K562 (cell line): ENCODE data around the gene SEC24C. TPM values are rescaled to one million over a fixed set of nuclear protein-coding genes. Genes with fewer than 3 reads are reported as not detected.
A peak's percentile ranks its signal among the peaks of the same experiment; 100 is the strongest.

Source experiments
- ATAC-seq: fragments of 200-7000 bp; cut with Tn5 transposase; 3 replicates; pipeline ENCODE4 v1.9.1; 2020; ENCODE audit warnings: moderate library complexity
- BruUV-seq: library from RNA; stranded (reverse); fragments of 400-500 nt; replicated peaks from 2 replicates; lab custom pipeline; 2021; lab: Mats Ljungman, UMichigan
- CTCF ChIA-PET: fragments of 300-600 bp; formaldehyde crosslinking; extraction: SDS; loops from one replicate; lab custom pipeline; 2021; ENCODE audit warnings: low intra/inter-chr PET ratio; lab: Yijun Ruan, JAX
- POLR2A ChIA-PET: fragments of 300-600, 350-650 bp; sonication (Branson Sonifier 250); formaldehyde crosslinking; extraction: SDS; loops from one replicate; lab custom pipeline; 2021; ENCODE audit warnings: antibody characterized with exemption, inconsistent platforms; lab: Yijun Ruan, JAX
- DNase-seq, 4 experiments: peaks; one replicate each; pipeline versions ENCODE4 v3.0.0 to v3.0.0-alpha.2; 2011 to 2018; ENCODE audit warnings: low spot score in 3 of 4, mixed read lengths in 3 of 4; ENCODE audit errors: extremely low read depth in 1 of 4
- FAIRE-seq: peaks from 2 replicates; lab custom pipeline; 2011; peaks lifted over from hg19 to GRCh38; lab: Jason Lieb, UNC
- H2AFZ ChIP-seq: 2 replicates; pipeline ENCODE4 v1.6.0; 2011; ENCODE audit warnings: low read depth, low read length, control low read depth, inconsistent platforms
- H3K27ac ChIP-seq: fragments of 200-600 bp; 3 replicates; pipeline ENCODE4 v1.8.0; 2011; ENCODE audit warnings: low read depth, mild to moderate bottlenecking, control low read depth, inconsistent platforms, low read length, moderate library complexity, mixed read lengths; ENCODE audit errors: extremely low read depth
- H3K27me3 ChIP-seq, 2 experiments: fragments of 300-600 bp in 1 of 2; 2 replicates in 1 of 2; 3 replicates in 1 of 2; pipeline versions ENCODE4 v1.6.0 to v1.8.0; 2011; ENCODE audit warnings: inconsistent platforms in 2 of 2, low read length in 2 of 2, mild to moderate bottlenecking in 1 of 2, mixed read lengths in 1 of 2, moderate library complexity in 1 of 2; ENCODE audit not compliant: control insufficient read depth in 2 of 2, insufficient read depth in 2 of 2
- H3K36me3 ChIP-seq: fragments of 300-600 bp; 3 replicates; pipeline ENCODE4 v1.8.0; 2011; ENCODE audit warnings: mild to moderate bottlenecking, low read length, inconsistent platforms; ENCODE audit not compliant: control insufficient read depth, insufficient read depth
- H3K4me1 ChIP-seq, 2 experiments: fragments of 200-600 bp in 1 of 2; replicated peaks in 1 of 2; 2 replicates in 1 of 2; 3 replicates in 1 of 2; pipeline versions ENCODE4 v1.5.1 to v1.8.0; 2011; ENCODE audit warnings: inconsistent platforms in 2 of 2, low read length in 2 of 2, mild to moderate bottlenecking in 1 of 2, mixed read lengths in 1 of 2, moderate library complexity in 1 of 2; ENCODE audit not compliant: control insufficient read depth in 2 of 2, insufficient read depth in 2 of 2
- H3K4me2 ChIP-seq: 2 replicates; pipeline ENCODE4 v1.6.1; 2011; ENCODE audit warnings: low read length, control low read depth, inconsistent platforms, mixed read lengths; ENCODE audit not compliant: insufficient read depth
- H3K4me3 ChIP-seq: fragments of 200-600 bp; sonication (generic), shearing (Covaris generic); 2 replicates; pipeline ENCODE4 v1.5.1; 2016; ENCODE audit warnings: control low read depth, inconsistent platforms
- H3K79me2 ChIP-seq: fragments of 200-600 bp; 3 replicates; pipeline ENCODE4 v1.8.0; 2011; ENCODE audit warnings: low read length, inconsistent platforms; ENCODE audit not compliant: control insufficient read depth, insufficient read depth
- H3K9ac ChIP-seq, 2 experiments: 2 replicates each; pipeline versions ENCODE4 v1.6.0 to v1.6.1; 2011; ENCODE audit warnings: low read depth in 2 of 2, low read length in 2 of 2, control low read depth in 1 of 2, inconsistent platforms in 1 of 2, mild to moderate bottlenecking in 1 of 2, mixed read lengths in 1 of 2; ENCODE audit not compliant: insufficient read depth in 1 of 2
- H3K9me1 ChIP-seq: one replicate; pipeline ENCODE4 v1.6.0; 2011; ENCODE audit warnings: inconsistent platforms, mild to moderate bottlenecking, low read length, moderate library complexity; ENCODE audit not compliant: control insufficient read depth, insufficient read depth
- H3K9me3 ChIP-seq: replicated peaks from 2 replicates; pipeline ENCODE4 v1.5.1; 2011; ENCODE audit warnings: low read depth, low read length, inconsistent platforms; ENCODE audit not compliant: control insufficient read depth, insufficient read depth
- H4K20me1 ChIP-seq: replicated peaks from 2 replicates; pipeline ENCODE4 v1.6.1; 2011; ENCODE audit warnings: low read length, inconsistent platforms, mixed read lengths; ENCODE audit not compliant: control insufficient read depth, insufficient read depth
- MCM2 ChIP-seq: fragments of 450-650 bp; IDR thresholded peaks from 2 replicates; pipeline ENCODE4 v1.6.1; 2017; ENCODE audit warnings: low read depth, mild to moderate bottlenecking
- POLR2G ChIP-seq: fragments of 200-400 bp; formaldehyde crosslinking; IDR thresholded peaks from 2 replicates; pipeline ENCODE4 v1.6.1; 2017; ENCODE audit warnings: low read depth, mild to moderate bottlenecking, antibody characterized with exemption, low read length, moderate library complexity
- RB1 ChIP-seq: fragments of 450-650 bp; IDR thresholded peaks from 2 replicates; pipeline ENCODE4 v1.6.1; 2017; ENCODE audit warnings: low read depth, mild to moderate bottlenecking
- RBFOX2 ChIP-seq: fragments of 200-400 bp; formaldehyde crosslinking; IDR thresholded peaks from 2 replicates; pipeline ENCODE4 v1.6.1; 2017; ENCODE audit warnings: low read depth, mild to moderate bottlenecking, low read length, moderate library complexity
- ZNF551 ChIP-seq: fragments of 250-450 bp; sonication (Bioruptor Pico); IDR thresholded peaks from 2 replicates; pipeline ENCODE4 v1.5.0; 2021; ENCODE audit warnings: mild to moderate bottlenecking, moderate library complexity
- WGBS: fragments of 100-300 bp; shearing (Covaris generic); methylation state at CpG from one replicate; pipeline ENCODE4 v1.1.6; 2016; ENCODE audit warnings: low coverage, mixed read lengths; ENCODE audit not compliant: insufficient coverage; ENCODE audit errors: missing lambda C conversion rate; 5-methylcytosine and 5-hydroxymethylcytosine counted together
- in situ Hi-C: fragments of 300-500 bp; cut with MboI; formaldehyde crosslinking; loops from 4 replicates; pipeline ENCODE4 v1.15.0; 2018; ENCODE audit warnings: inconsistent platforms, mixed read lengths
- intact Hi-C: fragments of 100-400 bp; cut with micrococcal nuclease; formaldehyde crosslinking; loops from 2 replicates; pipeline ENCODE4 v1.14.2; 2022
- polyA plus RNA-seq, 8 experiments: library from polyadenylated mRNA; depleted of rRNA in 4 of 8; stranded (reverse) in 5 of 8; unstranded in 3 of 8; fragments of >200 nt; fragmentation: Nextera tagmentation in 2 of 8; fragmentation: Illumina TruSeq in 1 of 8; extraction: Ambion mirVana in 2 of 8; extraction: Trizol in 1 of 8; gene quantifications; 2 replicates each; pipeline versions ENCODE4 v1.2.1 to v1.2.3, GENCODE V29; 2011 to 2014; ENCODE audit warnings: inconsistent platforms in 1 of 8, missing spikeins in 1 of 8
- total RNA-seq, 7 experiments: library from RNA; depleted of rRNA in 6 of 7; stranded (reverse); fragments of >200 nt in 6 of 7; fragmentation: Illumina TruSeq in 2 of 7; extraction: Trizol in 2 of 7; gene quantifications; 2 replicates each; pipeline versions ENCODE4 v1.2.1 to v1.2.3, GENCODE V29; 2011 to 2021; ENCODE audit warnings: low replicate concordance in 1 of 7
- TF ChIP-seq, protein P1 (sequence below): fragments of 250-450 bp; sonication (Bioruptor Pico); IDR thresholded peaks from 2 replicates; pipeline ENCODE4 v1.4.0; 2020; ENCODE audit warnings: borderline replicate concordance

Gene SEC24C
- total and polyA plus RNA-seq, 9 of the 15 experiments (the other 6 are each of a cell fraction or from before 2014, with no cell fraction given) = 19.0 to 115 (median 70.5) TPM

DNA sequence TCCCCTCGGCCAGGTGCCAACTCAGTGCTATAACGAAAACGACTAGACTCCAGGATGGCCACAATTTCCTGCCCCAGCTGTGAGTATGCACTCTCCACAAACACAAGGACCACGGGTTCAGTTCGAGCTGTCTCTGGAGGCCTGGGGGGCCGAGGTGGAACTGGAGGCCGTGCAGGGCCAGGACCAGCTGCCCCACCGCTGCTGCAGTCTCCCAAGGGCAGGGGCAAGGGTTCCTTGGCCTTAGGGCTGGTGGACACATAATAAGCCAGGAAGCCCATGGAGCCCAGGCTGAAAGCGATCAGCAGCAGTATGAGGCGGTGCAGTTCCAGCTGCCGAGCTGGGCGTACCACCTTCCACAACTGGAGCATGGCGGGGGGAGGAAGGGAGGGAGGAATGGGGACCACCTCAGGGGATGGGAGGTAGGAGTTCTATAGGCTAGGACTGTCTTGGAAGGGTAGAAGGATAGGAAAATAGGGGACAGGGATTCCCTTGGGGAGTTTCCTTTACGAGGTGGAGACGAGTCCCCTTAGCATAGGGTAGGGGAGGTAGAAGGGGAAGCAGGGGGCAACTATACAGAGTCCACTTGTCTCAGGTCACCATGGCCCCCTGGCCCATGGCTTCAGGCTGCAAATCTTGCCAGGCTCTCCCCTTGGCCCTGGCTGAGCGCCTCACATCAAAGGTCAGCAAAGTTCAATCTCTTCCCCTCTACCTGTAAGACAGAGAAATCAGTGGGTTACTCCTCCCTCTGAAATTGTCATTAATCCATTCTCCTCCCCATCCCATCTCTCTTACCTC, 64.0 kb downstream of the SEC24C start:
- POLR2A ChIA-PET = interaction anchor here (1.0 to 3.6 kb wide), 8 partner anchors 8 to 66 kb away, joined by 3 to 50 read pairs (median 4); partner anchors contain the start of gene CHCHD1
- in situ Hi-C loops = no loop called here
- Histone ChIP-seq H3K4me2 (no peak overlapping the region), H3K79me2 (peaks cover 13% of the 10 kb centered on the region), H3K9me3 (no peaks in the 10 kb centered on the region), H4K20me1 (peaks cover 5% of the 10 kb centered on the region; the same call in 1 of the 2 replicates), H3K4me1 (peaks cover 23 to 43% of the 10 kb centered on the region in 2 experiments)
- TF ChIP-seq ZNF551 (CRISPR knock-in tag) (no peak), MCM2 (no peak), RBFOX2 (peak; percentile 52; the same call in 1 of the 2 replicates), POLR2G (peak; percentile 30; the same call in 1 of the 2 replicates), RB1 (no peak)
- TF ChIP-seq, protein P1, sequence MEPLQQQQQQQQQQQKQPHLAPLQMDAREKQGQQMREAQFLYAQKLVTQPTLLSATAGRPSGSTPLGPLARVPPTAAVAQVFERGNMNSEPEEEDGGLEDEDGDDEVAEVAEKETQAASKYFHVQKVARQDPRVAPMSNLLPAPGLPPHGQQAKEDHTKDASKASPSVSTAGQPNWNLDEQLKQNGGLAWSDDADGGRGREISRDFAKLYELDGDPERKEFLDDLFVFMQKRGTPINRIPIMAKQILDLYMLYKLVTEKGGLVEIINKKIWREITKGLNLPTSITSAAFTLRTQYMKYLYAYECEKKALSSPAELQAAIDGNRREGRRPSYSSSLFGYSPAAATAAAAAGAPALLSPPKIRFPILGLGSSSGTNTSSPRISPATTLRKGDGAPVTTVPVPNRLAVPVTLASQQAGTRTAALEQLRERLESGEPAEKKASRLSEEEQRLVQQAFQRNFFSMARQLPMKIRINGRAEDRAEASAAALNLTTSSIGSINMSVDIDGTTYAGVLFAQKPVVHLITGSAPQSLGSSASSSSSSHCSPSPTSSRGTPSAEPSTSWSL = no peak
- TF ChIP-seq, all 486 proteins: peak for 2
- Histone ChIP-seq H3K4me3 (no peak overlapping the region), H3K36me3 (peaks cover 56% of the 10 kb centered on the region), H3K9me1 (no peaks in the 10 kb centered on the region), H3K9ac (peak overlapping the region in 1 of 2 experiments; percentile 70; a peak in 2 of 4 replicates), H3K27me3 (no peaks in the 10 kb centered on the region), H2AFZ (no peak overlapping the region), H3K27ac (no peak overlapping the region)
- WGBS = 89% methylated on average over 16 of the region's 16 CpGs
- no TSS peak for BruUV-seq
- intact Hi-C loops = no loop called here
- CTCF ChIA-PET = interaction anchor here (0.6 kb wide), 1 partner anchor 260 kb away, joined by 3 read pairs; no protein-coding TSS in a partner anchor
- ATAC-seq = no peak
- no peak for FAIRE-seq
- no peak for DNase-seq
